ENCODE measurements around the gene TLL2.

GRCh38 chr10:96516337-96516736 lies 2.6 kb upstream of the TLL2 start:
- no peak for TF ChIP-seq CTCF (IDR thresholded peaks at IDR 0.05)
- no peak for TF ChIP-seq POLR2A (IDR thresholded peaks at IDR 0.05)
- TF ChIP-seq POLR2AphosphoS5 (IDR thresholded peaks at IDR 0.05): no peak

Data from upper lobe of left lung (tissue), 4 donors.